C4-2B (cell line): ENCODE results near the gene SHROOM1.

Experiments
- CTCF ChIP-seq: fragments of 450-650 bp; conservative IDR thresholded peaks from 2 replicates; pipeline ENCODE4 v1.5.1; 2017; ENCODE audit warnings: mild to moderate bottlenecking
- ZFX ChIP-seq: fragments of 450-650 bp; IDR thresholded peaks from 2 replicates; pipeline ENCODE4 v1.6.1; 2017

DNA sequence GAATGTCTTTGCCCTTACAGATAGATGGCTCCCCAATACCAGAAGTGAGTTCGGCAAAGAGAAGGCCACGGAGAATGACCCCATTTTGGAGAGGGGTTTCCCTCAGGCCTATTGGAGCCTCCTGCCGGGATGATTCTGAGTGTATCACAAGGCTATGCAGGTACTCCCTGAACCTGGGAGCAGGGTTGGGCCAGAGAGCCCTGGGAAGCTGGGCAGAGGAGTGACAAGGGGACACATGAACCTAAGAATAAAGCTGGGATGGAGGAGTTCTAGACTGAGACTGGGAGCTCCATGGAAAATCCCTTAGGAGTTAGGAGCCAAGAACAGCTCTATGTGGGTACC is 43.5 kb upstream of the SHROOM1 start:
- TF ChIP-seq CTCF (no peak), ZFX (no peak)
